SK-N-MC (cell line): ENCODE measurements around the gene HSD17B13.

Experiments
- EZH2 ChIP-seq: fragments of 200-600 bp; sonication (generic); IDR thresholded peaks from one replicate; pipeline ENCODE4 v1.6.1; 2017; ENCODE audit warnings: antibody characterized with exemption
- POLR2AphosphoS5 ChIP-seq: IDR thresholded peaks from 2 replicates; pipeline ENCODE4 v1.6.1; 2012; ENCODE audit warnings: mild to moderate bottlenecking, low read depth, low read length, borderline replicate concordance

- no peak for TF ChIP-seq POLR2AphosphoS5
- TF ChIP-seq EZH2, result no peak
Measured at GRCh38 chr4:87257523-87257922, 65.2 kb downstream of the HSD17B13 start.
